Large intestine (tissue), 3 donors: ENCODE data around the gene CNR1. TPM values are rescaled to one million over a fixed set of nuclear protein-coding genes. Genes with fewer than 3 reads are reported as not detected.

Experiments used
- DNase-seq, 2 donors: peaks; one replicate each; pipeline versions ENCODE4 v3.0.0 to v3.0.0-alpha.2; 2013
- H3K27ac ChIP-seq: one replicate; pipeline ENCODE4 v1.5.1; 2013; ENCODE audit warnings: low read length
- H3K27me3 ChIP-seq: 2 replicates; pipeline ENCODE4 v1.6.1; 2013; ENCODE audit warnings: low read length; ENCODE audit not compliant: control insufficient read depth, insufficient read depth
- H3K36me3 ChIP-seq: 2 replicates; pipeline ENCODE4 v1.6.1; 2013; ENCODE audit warnings: low read length; ENCODE audit not compliant: control insufficient read depth, insufficient read depth
- H3K4me1 ChIP-seq: one replicate; pipeline ENCODE4 v1.6.1; 2013; ENCODE audit warnings: low read length; ENCODE audit not compliant: control insufficient read depth, insufficient read depth
- H3K4me3 ChIP-seq: one replicate; pipeline ENCODE4 v1.5.1; 2013; ENCODE audit warnings: low read length
- H3K9me3 ChIP-seq: one replicate; pipeline ENCODE4 v1.6.1; 2013; ENCODE audit warnings: mild to moderate bottlenecking, low read depth, low read length, moderate library complexity; ENCODE audit not compliant: control insufficient read depth
- WGBS: methylation state at CpG from one replicate; pipeline ENCODE4 v1.1.5; 2013; ENCODE audit warnings: low lambda C conversion rate; ENCODE audit not compliant: insufficient coverage; 5-methylcytosine and 5-hydroxymethylcytosine counted together
- polyA plus RNA-seq: library from polyadenylated mRNA; unstranded; fragments of 120-200 nt; gene quantifications from one replicate; pipeline ENCODE4 v1.2.1, GENCODE V29; 2013

CNR1 gene
- polyA plus RNA-seq, 1 donor = 14.8 TPM

- no peak overlapping the region for H3K27ac ChIP-seq
- peaks cover 11% of the 10 kb centered on the region for H3K27me3 ChIP-seq
- no CpG with 5 or more reads among the region's 4 CpGs for WGBS
- H3K4me1 ChIP-seq = no peaks in the 10 kb centered on the region
- no peak for DNase-seq
- H3K4me3 ChIP-seq = no peak overlapping the region
- no peaks in the 10 kb centered on the region for H3K9me3 ChIP-seq
- H3K36me3 ChIP-seq = no peaks in the 10 kb centered on the region
Measured at GRCh38 chr6:88174906-88175305, 8.8 kb upstream of the CNR1 start.

GRCh38 chr6:88171312-88171711 lies 5.2 kb upstream of the CNR1 start:
- 100% methylated on average over 1 of the region's 2 CpGs for WGBS
- Histone ChIP-seq H3K4me3 (no peak overlapping the region), H3K27me3 (peaks cover 43% of the 10 kb centered on the region), H3K9me3 (peaks cover 3% of the 10 kb centered on the region), H3K27ac (no peak overlapping the region), H3K4me1 (no peaks in the 10 kb centered on the region), H3K36me3 (no peaks in the 10 kb centered on the region)
- no peak for DNase-seq

- H3K27me3 ChIP-seq = peaks cover 65% of the 10 kb centered on the region
- H3K4me3 ChIP-seq = no peak overlapping the region
- H3K27ac ChIP-seq = no peak overlapping the region
- WGBS = no CpG with 5 or more reads among the region's 3 CpGs
- no peak for DNase-seq
- no peaks in the 10 kb centered on the region for H3K36me3 ChIP-seq
- peaks cover 3% of the 10 kb centered on the region for H3K9me3 ChIP-seq
- peaks cover 5% of the 10 kb centered on the region for H3K4me1 ChIP-seq
Measured at GRCh38 chr6:88168362-88168761, 2.2 kb upstream of the CNR1 start.

GRCh38 chr6:88167352-88167937 lies 1.3 kb upstream of the CNR1 start:
- peaks cover 3% of the 10 kb centered on the region for H3K9me3 ChIP-seq

GRCh38 chr6:88166493-88167351 lies 575 bp upstream of the CNR1 start:
- H3K9me3 ChIP-seq = peaks cover 3% of the 10 kb centered on the region
- peak overlapping the region; percentile 29 for H3K27ac ChIP-seq
- peak overlapping the region; percentile 45 for H3K4me3 ChIP-seq
- peaks cover 5% of the 10 kb centered on the region for H3K4me1 ChIP-seq
- H3K27me3 ChIP-seq = peaks cover 66% of the 10 kb centered on the region
- DNase-seq = peak in 1 of 2 donors; percentile 40
- WGBS = no CpG with 5 or more reads among the region's 103 CpGs
- no peaks in the 10 kb centered on the region for H3K36me3 ChIP-seq

More at GRCh38 chr6:88167352-88167937, 1.3 kb upstream of the CNR1 start:
- peaks cover 5% of the 10 kb centered on the region for H3K4me1 ChIP-seq
- peak overlapping the region; percentile 12 for H3K4me3 ChIP-seq
- DNase-seq = peak in 1 of 2 donors; percentile 16
- H3K27ac ChIP-seq = no peak overlapping the region
- no peaks in the 10 kb centered on the region for H3K36me3 ChIP-seq
- peaks cover 66% of the 10 kb centered on the region for H3K27me3 ChIP-seq
- 0% methylated on average over 1 of the region's 40 CpGs for WGBS

GRCh38 chr6:88165087-88165843 lies 882 bp downstream of the CNR1 start:
- Histone ChIP-seq H3K27ac (no peak overlapping the region), H3K4me3 (peak overlapping the region; percentile 48)

GRCh38 chr6:88164061-88164460 lies 2.1 kb downstream of the CNR1 start:
- WGBS = 50% methylated on average over 1 of the region's 4 CpGs
- Histone ChIP-seq H3K27ac (no peak overlapping the region), H3K4me3 (no peak overlapping the region), H3K27me3 (peaks cover 46% of the 10 kb centered on the region), H3K9me3 (peaks cover 3% of the 10 kb centered on the region), H3K36me3 (no peaks in the 10 kb centered on the region), H3K4me1 (peaks cover 5% of the 10 kb centered on the region)
- DNase-seq = no peak

More at GRCh38 chr6:88165087-88165843, 882 bp downstream of the CNR1 start:
- 26% methylated on average over 2 of the region's 18 CpGs for whole genome bisulfite sequencing
- peaks cover 5% of the 10 kb centered on the region for H3K4me1 ChIP-seq
- DNase-seq = no peak
- no peaks in the 10 kb centered on the region for H3K36me3 ChIP-seq
- H3K27me3 ChIP-seq = peaks cover 58% of the 10 kb centered on the region
- H3K9me3 ChIP-seq = peaks cover 3% of the 10 kb centered on the region

- Histone ChIP-seq H3K4me1 (peaks cover 5% of the 10 kb centered on the region), H3K36me3 (no peaks in the 10 kb centered on the region), H3K4me3 (no peak overlapping the region), H3K27me3 (peaks cover 42% of the 10 kb centered on the region), H3K27ac (no peak overlapping the region), H3K9me3 (peaks cover 3% of the 10 kb centered on the region)
- no peak for DNase-seq
- 83% methylated on average over 1 of the region's 1 CpG for WGBS
Measured at GRCh38 chr6:88163616-88164015, 2.5 kb downstream of the CNR1 start.

- Histone ChIP-seq H3K9me3 (no peaks in the 10 kb centered on the region), H3K27ac (no peak overlapping the region), H3K36me3 (no peaks in the 10 kb centered on the region), H3K4me3 (no peak overlapping the region), H3K27me3 (peaks cover 26% of the 10 kb centered on the region), H3K4me1 (peaks cover 5% of the 10 kb centered on the region)
- no peak for DNase-seq
- 62% methylated on average over 3 of the region's 4 CpGs for WGBS
Measured at GRCh38 chr6:88161940-88162339, 4.2 kb downstream of the CNR1 start.

GRCh38 chr6:88157106-88157505 lies 9.0 kb downstream of the CNR1 start:
- 93% methylated on average over 2 of the region's 4 CpGs for WGBS
- H3K4me1 ChIP-seq = no peaks in the 10 kb centered on the region

More at GRCh38 chr6:88157106-88157505, 9.0 kb downstream of the CNR1 start:
- Histone ChIP-seq H3K9me3 (no peaks in the 10 kb centered on the region), H3K27ac (no peak overlapping the region), H3K4me3 (no peak overlapping the region), H3K27me3 (no peaks in the 10 kb centered on the region), H3K36me3 (no peaks in the 10 kb centered on the region)
- no peak for DNase-seq
